Keratinocyte (primary cell): ENCODE measurements around the gene SMYD5. TPM values are rescaled to one million over a fixed set of nuclear protein-coding genes. Genes with fewer than 3 reads are reported as not detected.
"Not testable (repeated sequence)": the region's sequence is repeated elsewhere in the genome, so short reads cannot be mapped to it uniquely, and the experiment has no call there.

Experiments used
- DNase-seq: peaks from one replicate; pipeline ENCODE4 v3.0.0-alpha.2; 2011; ENCODE audit warnings: low read depth, missing footprints, low spot score
- FAIRE-seq: peaks from 2 replicates; lab custom pipeline; 2011; peaks lifted over from hg19 to GRCh38; lab: Jason Lieb, UNC
- H2AFZ ChIP-seq: 2 replicates; pipeline ENCODE4 v1.6.0; 2012; ENCODE audit warnings: low read length, control low read depth, inconsistent platforms; ENCODE audit not compliant: control insufficient read depth
- H3K27ac ChIP-seq: 2 replicates; pipeline ENCODE4 v1.5.1; 2011; ENCODE audit warnings: low read length; ENCODE audit not compliant: control insufficient read depth, insufficient read depth
- H3K27me3 ChIP-seq: 3 replicates; pipeline ENCODE4 v1.6.0; 2011; ENCODE audit warnings: low read length; ENCODE audit not compliant: control insufficient read depth, insufficient read depth; ENCODE audit errors: extremely low read depth
- H3K36me3 ChIP-seq, 2 experiments: 2 replicates in 1 of 2; 3 replicates in 1 of 2; pipeline ENCODE4 v1.5.1; 2011; ENCODE audit warnings: low read length in 2 of 2, mild to moderate bottlenecking in 1 of 2; ENCODE audit not compliant: control insufficient read depth in 2 of 2, insufficient read depth in 2 of 2; ENCODE audit errors: extremely low read depth in 1 of 2
- H3K4me1 ChIP-seq: 3 replicates; pipeline ENCODE4 v1.5.1; 2011; ENCODE audit warnings: low read length; ENCODE audit not compliant: control insufficient read depth, insufficient read depth; ENCODE audit errors: extremely low read depth
- H3K4me2 ChIP-seq: 3 replicates; pipeline ENCODE4 v1.6.0; 2011; ENCODE audit warnings: low read depth, low read length; ENCODE audit not compliant: control insufficient read depth, insufficient read depth; ENCODE audit errors: extremely low read depth
- H3K4me3 ChIP-seq, 3 experiments: fragments of 200-600 bp in 1 of 3; sonication (generic) in 1 of 3; 2 replicates in 2 of 3; 3 replicates in 1 of 3; pipeline ENCODE4 v1.5.1; 2011 to 2016; ENCODE audit warnings: low read length in 3 of 3, mild to moderate bottlenecking in 3 of 3, control low read depth in 2 of 3, inconsistent platforms in 1 of 3, low read depth in 1 of 3, mixed read lengths in 1 of 3, mixed run types in 1 of 3, moderate library complexity in 1 of 3; ENCODE audit not compliant: control insufficient read depth in 2 of 3, insufficient read depth in 2 of 3; ENCODE audit errors: extremely low read depth in 1 of 3
- H3K79me2 ChIP-seq: 2 replicates; pipeline ENCODE4 v1.6.0; 2012; ENCODE audit warnings: low read length; ENCODE audit not compliant: control insufficient read depth, insufficient read depth
- H3K9ac ChIP-seq: 3 replicates; pipeline ENCODE4 v1.6.0; 2011; ENCODE audit warnings: low read length; ENCODE audit not compliant: control insufficient read depth, insufficient read depth; ENCODE audit errors: extremely low read depth
- H3K9me1 ChIP-seq: 3 replicates; pipeline ENCODE4 v1.6.0; 2011; ENCODE audit warnings: low read length; ENCODE audit not compliant: control insufficient read depth, insufficient read depth; ENCODE audit errors: extremely low read depth
- H3K9me3 ChIP-seq: 2 replicates; pipeline ENCODE4 v1.5.1; 2012; ENCODE audit warnings: low read depth, low read length; ENCODE audit not compliant: control insufficient read depth
- H4K20me1 ChIP-seq: 3 replicates; pipeline ENCODE4 v1.6.0; 2011; ENCODE audit warnings: low read length; ENCODE audit not compliant: control insufficient read depth, insufficient read depth; ENCODE audit errors: extremely low read depth
- CTCF ChIP-seq, 3 experiments: IDR thresholded peaks in 1 of 3; conservative IDR thresholded peaks in 1 of 3; optimal IDR thresholded peaks in 1 of 3; 2 replicates in 2 of 3; 3 replicates in 1 of 3; pipeline versions ENCODE3 to v1.5.1; 2011; ENCODE audit warnings: low read length in 3 of 3, mild to moderate bottlenecking in 3 of 3, moderate library complexity in 2 of 3, control low read depth in 1 of 3, inconsistent platforms in 1 of 3; ENCODE audit not compliant: insufficient read depth in 2 of 3; ENCODE audit errors: extremely low read depth in 1 of 3
- EZH2 ChIP-seq: IDR thresholded peaks from one replicate; pipeline ENCODE4 v1.6.1; 2012; ENCODE audit warnings: inconsistent platforms, mild to moderate bottlenecking, low read length, moderate library complexity
- dilution Hi-C: fragments of 300-500 bp; cut with MboI; formaldehyde crosslinking; loops from one replicate; pipeline ENCODE4 v1.7.0; 2020; ENCODE audit warnings: low sequenced_read_pairs; ENCODE audit not compliant: extremely low pct_ligation_motif_present
- polyA plus RNA-seq, 5 experiments: library from polyadenylated mRNA; depleted of rRNA in 3 of 5; stranded (reverse) in 3 of 5; stranded (forward) in 1 of 5; unstranded in 1 of 5; fragments of >200 nt; gene quantifications; 1 replicate in 1 of 5; 2 replicates in 3 of 5; 3 replicates in 1 of 5; pipeline versions ENCODE4 v1.2.1 to v1.2.3, GENCODE V29; 2011 to 2012; ENCODE audit warnings: missing spikeins in 2 of 5, low read depth in 1 of 5, low replicate concordance in 1 of 5

The SMYD5 gene
- polyA plus RNA-seq, 1 donor (not counting 4 experiments of a cell fraction or from before 2014, with no cell fraction given): 18.6 TPM

- FAIRE-seq: no peak
- no peaks in the 10 kb centered on the region for H3K9me3 ChIP-seq
Measured at GRCh38 chr2:73260338-73260984, 46.4 kb downstream of the SMYD5 start.

DNA sequence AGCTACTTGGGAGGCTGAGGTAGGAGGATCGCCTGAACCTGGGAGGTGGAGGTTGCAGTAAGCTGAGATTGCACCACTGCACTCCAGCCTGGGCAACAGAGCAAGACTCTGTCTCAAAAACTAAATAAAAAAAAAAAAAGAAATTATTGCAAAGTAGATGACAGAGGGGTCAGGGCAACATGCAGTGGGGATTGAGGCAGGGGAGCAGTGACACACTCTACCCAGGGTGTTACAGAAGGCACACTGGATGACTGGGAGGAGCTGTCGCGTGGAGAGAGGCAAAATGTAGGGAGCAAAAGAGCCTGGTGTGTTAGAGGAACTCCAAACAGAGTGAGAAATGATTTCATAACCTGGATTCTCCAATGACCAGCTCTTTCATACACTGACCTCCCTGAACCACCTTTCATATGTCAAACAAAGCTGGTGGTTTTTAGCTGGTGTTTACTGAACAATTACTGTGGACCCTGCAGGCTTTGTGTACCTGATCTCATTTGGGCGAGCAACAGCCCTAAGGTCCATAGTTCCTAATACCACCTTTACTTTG, 48.1 kb downstream of the SMYD5 start:
- dilution Hi-C loops: no loop called here
- H3K36me3 ChIP-seq: peaks cover 0 to 7% of the 10 kb centered on the region in 2 experiments
- H3K79me2 ChIP-seq: no peaks in the 10 kb centered on the region
- no peaks in the 10 kb centered on the region for H3K9me1 ChIP-seq
- no peaks in the 10 kb centered on the region for H3K27me3 ChIP-seq
- no peaks in the 10 kb centered on the region for H3K4me1 ChIP-seq
- DNase-seq: no peak
- H4K20me1 ChIP-seq: no peaks in the 10 kb centered on the region
- FAIRE-seq: no peak
- H3K27ac ChIP-seq: no peak overlapping the region
- no peak for TF ChIP-seq EZH2
- no peak for TF ChIP-seq CTCF (optimal IDR thresholded peaks at IDR 0.05 in 1 of 3, IDR thresholded peaks at IDR 0.05 in 1 of 3, conservative IDR thresholded peaks at IDR 0.05 in 1 of 3; ENCODE audit: extremely low read depth in 1 of 3, insufficient read depth in 2 of 3, low read length in 3 of 3)
- H3K4me2 ChIP-seq: no peak overlapping the region
- no peak overlapping the region for H3K9ac ChIP-seq
- H2AFZ ChIP-seq: no peak overlapping the region
- no peak overlapping the region for H3K4me3 ChIP-seq
- no peaks in the 10 kb centered on the region for H3K9me3 ChIP-seq

More at GRCh38 chr2:73260338-73260984, 46.4 kb downstream of the SMYD5 start:
- peaks cover 4% of the 10 kb centered on the region for H3K4me1 ChIP-seq
- DNase-seq: no peak
- H3K9ac ChIP-seq: no peak overlapping the region
- TF ChIP-seq EZH2 (no peak), CTCF (optimal IDR thresholded peaks at IDR 0.05 in 1 of 3, IDR thresholded peaks at IDR 0.05 in 1 of 3, conservative IDR thresholded peaks at IDR 0.05 in 1 of 3; ENCODE audit: extremely low read depth in 1 of 3, insufficient read depth in 2 of 3, low read length in 3 of 3) (peak; percentile 34 to 70 (median 51))
- no peaks in the 10 kb centered on the region for H3K27me3 ChIP-seq
- no peak overlapping the region for H3K27ac ChIP-seq
- H3K36me3 ChIP-seq: peaks cover 0 to 7% of the 10 kb centered on the region in 2 experiments
- no peak overlapping the region for H3K4me3 ChIP-seq
- dilution Hi-C loops: no loop called here
- no peaks in the 10 kb centered on the region for H4K20me1 ChIP-seq
- H3K9me1 ChIP-seq: no peaks in the 10 kb centered on the region
- no peak overlapping the region for H3K4me2 ChIP-seq
- no peak overlapping the region for H2AFZ ChIP-seq
- H3K79me2 ChIP-seq: no peaks in the 10 kb centered on the region

- dilution Hi-C loops, H2AFZ ChIP-seq, DNase-seq, H3K27ac ChIP-seq, H3K9ac ChIP-seq, H3K4me2 ChIP-seq, H3K27me3 ChIP-seq, H4K20me1 ChIP-seq, H3K4me1 ChIP-seq, H3K9me1 ChIP-seq, H3K79me2 ChIP-seq, H3K36me3 ChIP-seq, FAIRE-seq, H3K4me3 ChIP-seq, H3K9me3 ChIP-seq: not testable (repeated sequence)
Measured at GRCh38 chr2:73262691-73263429, 48.8 kb downstream of the SMYD5 start.
